Neural progenitor cell (in vitro differentiated cells): ENCODE results near the gene PCNX2. TPM values are rescaled to one million over a fixed set of nuclear protein-coding genes. Genes with fewer than 3 reads are reported as not detected.

ENCODE experiments used
- DNase-seq: peaks from one replicate; pipeline ENCODE4 v3.0.0-alpha.2; 2016; ENCODE audit warnings: low spot score
- H2AFZ ChIP-seq: fragments of 200-600 bp; sonication (generic); replicated peaks from 2 replicates; pipeline ENCODE4 v1.6.1; 2016; ENCODE audit warnings: antibody characterized with exemption
- H3F3A ChIP-seq: fragments of 200-600 bp; sonication (generic); 2 replicates; pipeline ENCODE4 v1.6.1; 2016; ENCODE audit warnings: antibody characterized with exemption, low read depth
- H3K27ac ChIP-seq: fragments of 200-600 bp; sonication (generic); 2 replicates; pipeline ENCODE4 v1.5.1; 2016; ENCODE audit warnings: mild to moderate bottlenecking
- H3K27me3 ChIP-seq: fragments of 200-600 bp; sonication (generic); 2 replicates; pipeline ENCODE4 v1.6.1; 2016; ENCODE audit warnings: mild to moderate bottlenecking, moderate library complexity
- H3K36me3 ChIP-seq: fragments of 200-600 bp; sonication (generic); 2 replicates; pipeline ENCODE4 v1.5.1; 2016
- H3K4me1 ChIP-seq: fragments of 200-600 bp; sonication (generic); 2 replicates; pipeline ENCODE4 v1.6.1; 2016; ENCODE audit warnings: mixed run types
- H3K4me2 ChIP-seq: fragments of 200-600 bp; sonication (generic); 2 replicates; pipeline ENCODE4 v1.6.1; 2016
- H3K4me3 ChIP-seq: fragments of 200-600 bp; sonication (generic); 2 replicates; pipeline ENCODE4 v1.5.1; 2016
- H3K79me2 ChIP-seq: fragments of 200-600 bp; sonication (generic); 2 replicates; pipeline ENCODE4 v1.6.1; 2016; ENCODE audit warnings: low read depth
- H3K9ac ChIP-seq: fragments of 200-600 bp; sonication (generic); 2 replicates; pipeline ENCODE4 v1.6.1; 2016
- H3K9me3 ChIP-seq: fragments of 200-600 bp; sonication (generic); 2 replicates; pipeline ENCODE4 v1.5.1; 2016; ENCODE audit warnings: low read depth
- H4K20me1 ChIP-seq: fragments of 200-600 bp; sonication (generic); 2 replicates; pipeline ENCODE4 v1.6.1; 2016; ENCODE audit warnings: low read depth
- H3K27ac Mint-ChIP-seq: 3 replicates; pipeline ENCODE4 v1.8.0; 2021; ENCODE audit warnings: mixed read lengths
- H3K27me3 Mint-ChIP-seq: 2 replicates; pipeline ENCODE4 v1.8.0; 2022; ENCODE audit warnings: low read depth, mild to moderate bottlenecking, inconsistent platforms, moderate library complexity, mixed read lengths; ENCODE audit not compliant: insufficient read depth
- H3K36me3 Mint-ChIP-seq: 3 replicates; pipeline ENCODE4 v1.8.0; 2021; ENCODE audit warnings: mixed read lengths
- H3K4me1 Mint-ChIP-seq: 3 replicates; pipeline ENCODE4 v1.8.0; 2021; ENCODE audit warnings: mixed read lengths
- H3K4me3 Mint-ChIP-seq: 3 replicates; pipeline ENCODE4 v1.8.0; 2021; ENCODE audit warnings: mild to moderate bottlenecking, moderate library complexity, mixed read lengths
- H3K9me3 Mint-ChIP-seq: 3 replicates; pipeline ENCODE4 v1.8.0; 2020; ENCODE audit warnings: mixed read lengths
- CTCF ChIP-seq: fragments of 200-600 bp; sonication (generic); IDR thresholded peaks from 2 replicates; pipeline ENCODE4 v1.5.1; 2017; ENCODE audit warnings: antibody characterized with exemption, mild to moderate bottlenecking
- EZH2 ChIP-seq: fragments of 200-600 bp; sonication (generic); IDR thresholded peaks from 2 replicates; pipeline ENCODE4 v1.6.1; 2017; ENCODE audit warnings: antibody characterized with exemption, mild to moderate bottlenecking, moderate library complexity
- EZH2phosphoT487 ChIP-seq: fragments of 200-600 bp; sonication (generic); IDR thresholded peaks from 2 replicates; pipeline ENCODE4 v1.6.1; 2017; ENCODE audit warnings: antibody characterized with exemption
- total RNA-seq: library from RNA; depleted of rRNA; stranded (reverse); fragments of >200 nt; gene quantifications from 2 replicates; pipeline ENCODE4 v1.2.3, GENCODE V29; 2015; ENCODE audit warnings: low replicate concordance

The PCNX2 gene
- total RNA-seq, 1 donor from 2014 or later: 30.8 TPM

GRCh38 chr1:233144434-233144833 lies 151.1 kb downstream of the PCNX2 start:
- Mint-ChIP-seq H3K27ac (no peak overlapping the region), H3K27me3 (no peaks in the 10 kb centered on the region), H3K4me1 (no peaks in the 10 kb centered on the region), H3K9me3 (no peaks in the 10 kb centered on the region), H3K4me3 (no peak overlapping the region), H3K36me3 (no peaks in the 10 kb centered on the region)
- TF ChIP-seq EZH2 (no peak), EZH2phosphoT487 (no peak), CTCF (no peak)
- no peak overlapping the region for H3K9ac ChIP-seq
- no peaks in the 10 kb centered on the region for H3F3A ChIP-seq
- no peaks in the 10 kb centered on the region for H3K36me3 ChIP-seq
- no peaks in the 10 kb centered on the region for H3K9me3 ChIP-seq
- H3K4me3 ChIP-seq: no peak overlapping the region
- H3K27ac ChIP-seq: no peak overlapping the region
- H2AFZ ChIP-seq: no peak overlapping the region
- H3K4me1 ChIP-seq: no peaks in the 10 kb centered on the region
- no peak overlapping the region for H3K4me2 ChIP-seq
- H3K79me2 ChIP-seq: no peaks in the 10 kb centered on the region
- H3K27me3 ChIP-seq: no peaks in the 10 kb centered on the region
- H4K20me1 ChIP-seq: no peaks in the 10 kb centered on the region
- DNase-seq: no peak

GRCh38 chr1:233143241-233143640 lies 152.3 kb downstream of the PCNX2 start:
- Histone ChIP-seq H2AFZ (no peak overlapping the region), H3F3A (no peaks in the 10 kb centered on the region), H3K27ac (no peak overlapping the region), H3K9me3 (no peaks in the 10 kb centered on the region), H4K20me1 (no peaks in the 10 kb centered on the region), H3K36me3 (no peaks in the 10 kb centered on the region), H3K9ac (no peak overlapping the region), H3K4me2 (no peak overlapping the region), H3K27me3 (no peaks in the 10 kb centered on the region), H3K4me1 (no peaks in the 10 kb centered on the region), H3K4me3 (no peak overlapping the region), H3K79me2 (no peaks in the 10 kb centered on the region)
- no peak for DNase-seq
- H3K27me3 Mint-ChIP-seq: no peaks in the 10 kb centered on the region
- H3K4me1 Mint-ChIP-seq: peaks cover 9% of the 10 kb centered on the region
- no peak overlapping the region for H3K27ac Mint-ChIP-seq
- H3K4me3 Mint-ChIP-seq: no peak overlapping the region
- no peaks in the 10 kb centered on the region for H3K9me3 Mint-ChIP-seq
- H3K36me3 Mint-ChIP-seq: no peaks in the 10 kb centered on the region
- no peak for TF ChIP-seq CTCF

- H3F3A ChIP-seq: no peaks in the 10 kb centered on the region
- H3K27ac Mint-ChIP-seq: no peak overlapping the region
- H3K36me3 Mint-ChIP-seq: peaks cover 5% of the 10 kb centered on the region
- no peak overlapping the region for H3K9ac ChIP-seq
- TF ChIP-seq EZH2: no peak
- TF ChIP-seq CTCF: no peak
- TF ChIP-seq EZH2phosphoT487: no peak
- no peak overlapping the region for H2AFZ ChIP-seq
- H3K4me2 ChIP-seq: no peak overlapping the region
- no peak for DNase-seq
- H3K9me3 ChIP-seq: no peaks in the 10 kb centered on the region
- no peak overlapping the region for H3K4me3 Mint-ChIP-seq
- no peaks in the 10 kb centered on the region for H4K20me1 ChIP-seq
- no peaks in the 10 kb centered on the region for H3K27me3 ChIP-seq
- H3K4me3 ChIP-seq: no peak overlapping the region
- no peaks in the 10 kb centered on the region for H3K36me3 ChIP-seq
- no peaks in the 10 kb centered on the region for H3K27me3 Mint-ChIP-seq
- H3K79me2 ChIP-seq: no peaks in the 10 kb centered on the region
- H3K4me1 Mint-ChIP-seq: peaks cover 9% of the 10 kb centered on the region
- H3K27ac ChIP-seq: no peak overlapping the region
- H3K9me3 Mint-ChIP-seq: no peaks in the 10 kb centered on the region
- no peaks in the 10 kb centered on the region for H3K4me1 ChIP-seq
Measured at GRCh38 chr1:233140974-233141373, 154.6 kb downstream of the PCNX2 start.

GRCh38 chr1:233140499-233140898 lies 155.0 kb downstream of the PCNX2 start:
- Histone ChIP-seq H3K4me3 (no peak overlapping the region), H3K4me1 (no peaks in the 10 kb centered on the region), H3K27me3 (no peaks in the 10 kb centered on the region), H4K20me1 (no peaks in the 10 kb centered on the region), H2AFZ (no peak overlapping the region), H3K4me2 (no peak overlapping the region), H3K79me2 (no peaks in the 10 kb centered on the region), H3K9ac (no peak overlapping the region), H3K9me3 (no peaks in the 10 kb centered on the region), H3K27ac (no peak overlapping the region), H3K36me3 (no peaks in the 10 kb centered on the region), H3F3A (no peaks in the 10 kb centered on the region)
- DNase-seq: no peak
- Mint-ChIP-seq H3K4me3 (no peak overlapping the region), H3K36me3 (peaks cover 5% of the 10 kb centered on the region), H3K27me3 (no peaks in the 10 kb centered on the region), H3K27ac (no peak overlapping the region), H3K9me3 (no peaks in the 10 kb centered on the region), H3K4me1 (peaks cover 9% of the 10 kb centered on the region)
- no peak for TF ChIP-seq CTCF
- no peak for TF ChIP-seq EZH2
- TF ChIP-seq EZH2phosphoT487: no peak
